Activated CD4-positive, alpha-beta memory T cell treated with anti-CD3 and anti-CD28 coated beads, Interleukin-2, amount 10 ng/mL, durations not matched to agents 7 days and 5 days (primary cell): ENCODE data around the gene ARID1B. TPM values are rescaled to one million over a fixed set of nuclear protein-coding genes. Genes with fewer than 3 reads are reported as not detected.

Experiments
- CTCF ChIA-PET: fragments of 350-600 bp; sonication (Branson Sonifier 250); formaldehyde crosslinking; loops from one replicate; lab custom pipeline; 2021; ENCODE audit warnings: antibody characterized with exemption, inconsistent platforms; lab: Charles Lee
- POLR2A ChIA-PET: fragments of 350-600 bp; sonication (Branson Sonifier 250); formaldehyde crosslinking; loops from one replicate; lab custom pipeline; 2021; ENCODE audit warnings: antibody characterized with exemption; lab: Charles Lee
- DNase-seq: peaks from one replicate; pipeline ENCODE4 v3.0.0-alpha.2; 2020
- H3K27ac Mint-ChIP-seq: one replicate; pipeline ENCODE4 v1.8.0; 2021; ENCODE audit warnings: mild to moderate bottlenecking, mixed read lengths
- H3K27me3 Mint-ChIP-seq: one replicate; pipeline ENCODE4 v1.8.0; 2021; ENCODE audit warnings: mixed read lengths
- H3K36me3 Mint-ChIP-seq: one replicate; pipeline ENCODE4 v1.8.0; 2021; ENCODE audit warnings: low read depth, mixed read lengths
- H3K4me1 Mint-ChIP-seq: one replicate; pipeline ENCODE4 v1.8.0; 2021; ENCODE audit warnings: mixed read lengths
- H3K4me3 Mint-ChIP-seq: one replicate; pipeline ENCODE4 v1.8.0; 2021; ENCODE audit warnings: mild to moderate bottlenecking, mixed read lengths
- H3K9me3 Mint-ChIP-seq: one replicate; pipeline ENCODE4 v1.8.0; 2021; ENCODE audit warnings: mixed read lengths
- total RNA-seq, 2 experiments: library from RNA; stranded (reverse); gene quantifications; one replicate each; pipeline ENCODE4 v1.2.3, GENCODE V29; 2021

ARID1B gene
- total RNA-seq, 2 experiments from 2014 or later: 63.4 to 65.5 TPM

- H3K27me3 Mint-ChIP-seq: no peaks in the 10 kb centered on the region
- no peak overlapping the region for H3K4me3 Mint-ChIP-seq
- H3K9me3 Mint-ChIP-seq: no peaks in the 10 kb centered on the region
- CTCF ChIA-PET: no interaction called here
- POLR2A ChIA-PET: interaction anchor here (0.7 kb wide), 1 partner anchor 9 kb away, joined by 3 read pairs; no protein-coding TSS in a partner anchor
- DNase-seq: no peak
- no peaks in the 10 kb centered on the region for H3K36me3 Mint-ChIP-seq
- H3K27ac Mint-ChIP-seq: no peak overlapping the region
- peaks cover 36% of the 10 kb centered on the region for H3K4me1 Mint-ChIP-seq
These were observed 442.3 kb downstream of the ARID1B start for GRCh38 chr6:157219201-157220200.

DNA sequence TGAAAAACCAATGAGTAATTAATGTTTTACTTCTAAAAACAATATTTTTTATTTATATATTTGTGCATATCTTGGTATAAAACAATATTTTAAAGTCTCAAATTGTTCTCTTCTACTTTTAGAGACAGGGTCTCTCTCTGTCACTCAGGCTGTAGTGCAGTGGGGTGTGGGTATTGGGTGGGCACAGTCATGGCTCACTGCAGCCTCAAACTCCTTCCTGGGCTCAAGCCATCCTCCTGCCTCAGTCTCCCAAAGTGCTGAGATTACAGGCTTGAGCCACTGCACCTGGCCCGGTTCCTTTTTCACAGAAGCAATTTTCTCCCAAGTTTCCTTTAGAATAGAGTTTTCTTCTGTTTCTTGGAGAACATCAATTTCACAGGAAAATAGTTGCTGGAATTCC lies 443.3 kb downstream of the ARID1B start:
- peak overlapping the region; percentile 84 for H3K4me3 Mint-ChIP-seq
- H3K27me3 Mint-ChIP-seq: no peaks in the 10 kb centered on the region
- CTCF ChIA-PET: interaction anchor here (0.9 kb wide), 1 partner anchor 61 kb away, joined by 3 read pairs; no protein-coding TSS in a partner anchor
- POLR2A ChIA-PET: interaction anchor here (1.0 kb wide), 1 partner anchor 200 kb away, joined by 4 read pairs; no protein-coding TSS in a partner anchor
- no peaks in the 10 kb centered on the region for H3K36me3 Mint-ChIP-seq
- no peak overlapping the region for H3K27ac Mint-ChIP-seq
- peaks cover 36% of the 10 kb centered on the region for H3K4me1 Mint-ChIP-seq
- H3K9me3 Mint-ChIP-seq: no peaks in the 10 kb centered on the region
- DNase-seq: no peak

GRCh38 chr6:157221049-157221816 lies 444.1 kb downstream of the ARID1B start:
- Mint-ChIP-seq H3K4me3 (peak overlapping the region; percentile 84), H3K36me3 (no peaks in the 10 kb centered on the region), H3K9me3 (no peaks in the 10 kb centered on the region), H3K4me1 (peaks cover 38% of the 10 kb centered on the region), H3K27me3 (no peaks in the 10 kb centered on the region), H3K27ac (peak overlapping the region; percentile 82)
- POLR2A ChIA-PET: interaction anchor here (1.0 kb wide), 1 partner anchor 200 kb away, joined by 4 read pairs; no protein-coding TSS in a partner anchor
- CTCF ChIA-PET: interaction anchor here (0.6 to 1.3 kb wide), 3 partner anchors 14 to 525 kb away, joined by 3 to 4 read pairs (median 3); no protein-coding TSS in a partner anchor
- DNase-seq: peak; percentile 88

DNA sequence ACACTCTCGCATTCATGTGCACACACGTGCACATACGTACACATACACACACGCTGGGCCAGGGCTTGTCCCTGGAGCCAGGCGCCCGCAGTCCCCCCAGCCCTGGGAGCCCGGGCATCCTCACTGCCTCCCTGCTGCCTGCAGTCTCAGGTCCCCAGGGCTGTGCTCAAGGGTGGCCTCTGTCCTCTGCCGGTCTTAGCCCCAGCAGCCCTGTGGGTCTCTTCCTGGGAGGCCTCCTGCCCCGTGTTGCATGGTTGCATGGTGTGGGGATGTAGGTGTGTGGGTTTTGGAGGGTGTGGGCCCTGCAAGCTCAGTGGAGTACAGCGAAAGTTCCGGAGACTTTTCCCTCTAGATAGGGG lies 444.6 kb downstream of the ARID1B start:
- ChIA-PET POLR2A (no interaction called here), CTCF (interaction anchor here (0.6 to 1.3 kb wide), 2 partner anchors 14 to 526 kb away, joined by 3 to 4 read pairs; no protein-coding TSS in a partner anchor)
- H3K36me3 Mint-ChIP-seq: no peaks in the 10 kb centered on the region

DNA sequence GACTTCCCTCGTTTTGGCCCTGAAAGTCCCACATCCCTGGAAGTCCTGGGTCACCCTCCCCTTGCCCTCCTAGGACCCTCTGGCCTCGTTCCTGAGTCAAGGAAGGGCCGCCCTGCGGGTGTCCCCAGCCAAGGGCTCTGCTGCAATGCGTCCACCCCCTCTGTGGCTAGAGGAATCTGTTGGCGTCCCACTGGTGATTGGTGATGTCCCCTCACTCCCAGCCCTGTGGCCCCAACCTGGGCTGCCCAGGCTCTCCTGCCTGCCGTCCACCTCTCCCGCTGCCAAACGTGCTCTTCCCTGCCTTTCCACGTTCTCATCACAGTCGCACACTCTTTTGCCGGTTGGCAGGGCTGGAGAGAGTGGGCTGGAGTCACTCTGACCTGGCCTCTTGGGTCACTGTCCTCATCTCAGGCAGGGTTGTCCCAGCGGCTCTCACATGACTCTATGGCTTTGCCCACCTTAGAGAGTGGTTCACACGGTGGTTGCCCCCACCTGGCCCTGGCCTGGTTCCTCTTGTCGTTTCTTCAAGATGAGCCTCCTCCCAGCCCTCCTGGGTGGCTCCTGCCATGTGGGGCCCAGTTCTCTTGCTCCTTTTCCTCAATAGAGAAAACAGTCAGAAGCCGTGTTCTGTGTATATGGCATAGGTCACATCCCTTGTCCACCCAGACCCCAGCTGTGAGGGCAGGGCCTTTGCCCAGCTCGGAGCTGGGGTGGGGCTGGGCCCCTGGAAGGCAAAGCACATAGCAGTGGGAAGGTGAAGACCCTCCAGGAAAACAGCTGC lies 445.2 kb downstream of the ARID1B start:
- Mint-ChIP-seq H3K9me3 (no peaks in the 10 kb centered on the region), H3K27me3 (no peaks in the 10 kb centered on the region), H3K27ac (peak overlapping the region; percentile 45), H3K4me3 (no peak overlapping the region), H3K4me1 (peaks cover 46% of the 10 kb centered on the region), H3K36me3 (no peaks in the 10 kb centered on the region)
- DNase-seq: peak; percentile 16
- POLR2A ChIA-PET: interaction anchor here (1.2 kb wide), 3 partner anchors 13 to 101 kb away, joined by 4 to 7 read pairs (median 4); partner anchors contain the start of gene TMEM242
- CTCF ChIA-PET: interaction anchor here (0.6 to 1.3 kb wide), 6 partner anchors 13 to 1597 kb away, joined by 3 to 13 read pairs (median 4); partner anchors contain the start of gene EZR

More for the DNA sequence above, 444.6 kb downstream of the ARID1B start:
- Mint-ChIP-seq H3K27ac (peak overlapping the region; percentile 82), H3K4me3 (peak overlapping the region; percentile 84), H3K4me1 (peaks cover 40% of the 10 kb centered on the region), H3K27me3 (no peaks in the 10 kb centered on the region), H3K9me3 (no peaks in the 10 kb centered on the region)
- no peak for DNase-seq

- Mint-ChIP-seq H3K4me3 (no peak overlapping the region), H3K36me3 (no peaks in the 10 kb centered on the region), H3K9me3 (no peaks in the 10 kb centered on the region), H3K4me1 (peaks cover 52% of the 10 kb centered on the region), H3K27me3 (no peaks in the 10 kb centered on the region), H3K27ac (peak overlapping the region; percentile 45)
- DNase-seq: no peak
- CTCF ChIA-PET: interaction anchor here (0.5 to 1.3 kb wide), 6 partner anchors 13 to 1596 kb away, joined by 3 to 13 read pairs (median 4); partner anchors contain the start of gene EZR
- POLR2A ChIA-PET: interaction anchor here (1.2 kb wide), 3 partner anchors 12 to 100 kb away, joined by 4 to 7 read pairs (median 4); partner anchors contain the start of gene TMEM242
These were observed 445.8 kb downstream of the ARID1B start for GRCh38 chr6:157223021-157223430.

- H3K4me1 Mint-ChIP-seq: peaks cover 57% of the 10 kb centered on the region
- H3K27ac Mint-ChIP-seq: no peak overlapping the region
- H3K4me3 Mint-ChIP-seq: no peak overlapping the region
- H3K27me3 Mint-ChIP-seq: no peaks in the 10 kb centered on the region
- peak; percentile 14 for DNase-seq
- H3K36me3 Mint-ChIP-seq: no peaks in the 10 kb centered on the region
- POLR2A ChIA-PET: interaction anchor here (0.6 to 1.2 kb wide), 5 partner anchors 12 to 299 kb away, joined by 3 to 7 read pairs (median 4); partner anchors contain the start of gene TMEM242
- no peaks in the 10 kb centered on the region for H3K9me3 Mint-ChIP-seq
- CTCF ChIA-PET: interaction anchor here (0.5 to 1.3 kb wide), 5 partner anchors 13 to 443 kb away, joined by 3 to 13 read pairs (median 3); no protein-coding TSS in a partner anchor
These were observed 446.3 kb downstream of the ARID1B start for GRCh38 chr6:157223511-157223910.

- H3K9me3 Mint-ChIP-seq: no peaks in the 10 kb centered on the region
- H3K4me1 Mint-ChIP-seq: peaks cover 64% of the 10 kb centered on the region
- CTCF ChIA-PET: interaction anchor here (0.8 kb wide), 1 partner anchor 11 kb away, joined by 4 read pairs; no protein-coding TSS in a partner anchor
- no peak overlapping the region for H3K4me3 Mint-ChIP-seq
- POLR2A ChIA-PET: interaction anchor here (1.2 kb wide), 3 partner anchors 11 to 50 kb away, joined by 3 to 4 read pairs (median 3); no protein-coding TSS in a partner anchor
- H3K27ac Mint-ChIP-seq: no peak overlapping the region
- H3K27me3 Mint-ChIP-seq: no peaks in the 10 kb centered on the region
- H3K36me3 Mint-ChIP-seq: no peaks in the 10 kb centered on the region
- peak; percentile 14 for DNase-seq
These were observed 447.2 kb downstream of the ARID1B start for GRCh38 chr6:157224178-157224950.

DNA sequence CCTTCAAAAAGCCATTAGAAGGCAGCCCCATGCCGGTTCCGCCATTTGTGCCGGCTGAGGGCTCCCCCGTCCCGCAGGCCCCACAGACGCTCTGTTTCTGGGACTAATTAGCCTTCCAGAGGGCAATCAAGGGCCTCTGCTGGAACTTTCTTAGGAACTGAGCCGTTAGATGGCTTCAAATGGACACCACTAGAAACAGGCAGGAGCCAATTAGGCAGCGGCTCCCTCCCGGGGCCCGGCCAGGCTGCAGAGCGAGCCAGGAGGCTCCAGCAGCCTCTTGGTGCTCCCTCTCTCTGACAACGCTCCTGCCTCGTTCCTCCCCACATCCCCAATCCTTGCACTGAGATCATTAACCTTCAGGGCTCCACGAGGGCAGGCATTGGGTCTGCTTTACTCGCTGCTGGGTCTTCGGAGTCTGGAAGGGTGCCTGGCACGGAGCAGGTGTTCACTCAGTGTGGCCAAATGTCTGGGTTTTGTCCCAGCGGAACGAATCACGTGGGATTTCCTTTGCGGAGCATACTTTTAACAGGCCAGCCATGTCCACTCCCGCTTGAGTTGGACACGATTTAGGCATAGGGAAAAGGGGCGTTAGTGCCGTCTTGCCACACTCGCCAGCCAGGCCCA lies 447.9 kb downstream of the ARID1B start:
- Mint-ChIP-seq H3K27ac (no peak overlapping the region), H3K4me1 (peaks cover 67% of the 10 kb centered on the region), H3K27me3 (no peaks in the 10 kb centered on the region), H3K4me3 (no peak overlapping the region), H3K36me3 (no peaks in the 10 kb centered on the region), H3K9me3 (no peaks in the 10 kb centered on the region)
- ChIA-PET CTCF (interaction anchor here (0.8 to 2.1 kb wide), 2 partner anchors 10 to 11 kb away, joined by 4 to 11 read pairs; no protein-coding TSS in a partner anchor), POLR2A (interaction anchor here (1.2 kb wide), 1 partner anchor 49 kb away, joined by 3 read pairs; no protein-coding TSS in a partner anchor)
- DNase-seq: peak; percentile 5

DNA sequence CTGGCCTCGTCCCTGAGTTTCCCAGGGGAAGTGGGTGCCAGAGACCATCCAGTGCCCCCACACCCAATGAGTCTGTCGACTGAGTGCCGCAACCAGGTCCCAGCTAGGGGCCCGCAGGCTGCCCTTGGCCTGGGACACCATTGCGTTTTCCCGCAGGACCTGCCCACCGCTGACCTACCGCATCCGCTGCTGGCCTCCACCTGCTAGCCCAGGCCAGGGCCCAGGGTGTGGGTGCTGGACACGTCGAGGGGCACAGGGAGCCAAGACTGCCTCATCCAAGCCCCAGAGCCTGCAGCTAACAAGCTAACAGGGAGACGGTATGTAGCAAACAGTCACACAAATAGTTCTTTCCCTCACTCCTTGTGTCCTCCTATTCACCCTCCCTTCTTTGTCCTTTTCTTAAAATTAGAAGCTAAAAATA lies 448.4 kb downstream of the ARID1B start:
- POLR2A ChIA-PET: no interaction called here
- no peak overlapping the region for H3K4me3 Mint-ChIP-seq
- no peaks in the 10 kb centered on the region for H3K36me3 Mint-ChIP-seq
- CTCF ChIA-PET: interaction anchor here (1.0 to 2.1 kb wide), 3 partner anchors 10 to 86 kb away, joined by 3 to 11 read pairs (median 4); no protein-coding TSS in a partner anchor
- no peak overlapping the region for H3K27ac Mint-ChIP-seq
- no peaks in the 10 kb centered on the region for H3K27me3 Mint-ChIP-seq
- peak; percentile 10 for DNase-seq
- peaks cover 64% of the 10 kb centered on the region for H3K4me1 Mint-ChIP-seq
- no peaks in the 10 kb centered on the region for H3K9me3 Mint-ChIP-seq
